ENCODE results near the gene ENC1.

- TF ChIP-seq CTCF (IDR thresholded peaks at IDR 0.05; ENCODE audit: insufficient read depth, low read length, poor library complexity, severe bottlenecking), result no peak
- TF ChIP-seq EZH2phosphoT487 (conservative IDR thresholded peaks at IDR 0.05; ENCODE audit: low read length), result no peak
Observed at GRCh38 chr5:74580729-74581109, 59.8 kb downstream of the ENC1 start.
